Sigmoid colon (tissue), 4 donors: Measurements from ENCODE around the gene FURIN.
"Not testable (repeated sequence)": the region's sequence is repeated elsewhere in the genome, so short reads cannot be mapped to it uniquely, and the experiment has no call there.

ENCODE experiments used
- CTCF ChIP-seq, 4 experiments: fragments of 450-650 bp in 3 of 4; fragments of 200-600 bp in 1 of 4; IDR thresholded peaks; one replicate each; pipeline ENCODE4 v1.5.1; 2016 to 2019; ENCODE audit warnings: antibody characterized with exemption in 4 of 4, mild to moderate bottlenecking in 3 of 4, moderate library complexity in 2 of 4
- EP300 ChIP-seq, 4 donors: sonication (generic); formaldehyde crosslinking; IDR thresholded peaks; one replicate each; pipeline ENCODE4 v1.6.1; 2017; ENCODE audit warnings: antibody characterized with exemption in 4 of 4
- POLR2A ChIP-seq, 2 donors: fragments of 450-650 bp; IDR thresholded peaks; one replicate each; pipeline ENCODE4 v1.6.1; 2016; ENCODE audit warnings: antibody characterized with exemption in 2 of 2, mild to moderate bottlenecking in 2 of 2, moderate library complexity in 2 of 2
- POLR2AphosphoS5 ChIP-seq, 4 donors: sonication (generic); formaldehyde crosslinking; IDR thresholded peaks; one replicate each; pipeline ENCODE4 v1.6.1; 2017; ENCODE audit warnings: antibody characterized with exemption in 4 of 4

- TF ChIP-seq CTCF, EP300, POLR2A, POLR2AphosphoS5 (IDR thresholded peaks at IDR 0.05): not testable (repeated sequence)
Observed at GRCh38 chr15:90826206-90826885, 42.0 kb upstream of the FURIN start.
